Measurements from ENCODE around the gene ZNF487.

Gene ZNF487

DNA sequence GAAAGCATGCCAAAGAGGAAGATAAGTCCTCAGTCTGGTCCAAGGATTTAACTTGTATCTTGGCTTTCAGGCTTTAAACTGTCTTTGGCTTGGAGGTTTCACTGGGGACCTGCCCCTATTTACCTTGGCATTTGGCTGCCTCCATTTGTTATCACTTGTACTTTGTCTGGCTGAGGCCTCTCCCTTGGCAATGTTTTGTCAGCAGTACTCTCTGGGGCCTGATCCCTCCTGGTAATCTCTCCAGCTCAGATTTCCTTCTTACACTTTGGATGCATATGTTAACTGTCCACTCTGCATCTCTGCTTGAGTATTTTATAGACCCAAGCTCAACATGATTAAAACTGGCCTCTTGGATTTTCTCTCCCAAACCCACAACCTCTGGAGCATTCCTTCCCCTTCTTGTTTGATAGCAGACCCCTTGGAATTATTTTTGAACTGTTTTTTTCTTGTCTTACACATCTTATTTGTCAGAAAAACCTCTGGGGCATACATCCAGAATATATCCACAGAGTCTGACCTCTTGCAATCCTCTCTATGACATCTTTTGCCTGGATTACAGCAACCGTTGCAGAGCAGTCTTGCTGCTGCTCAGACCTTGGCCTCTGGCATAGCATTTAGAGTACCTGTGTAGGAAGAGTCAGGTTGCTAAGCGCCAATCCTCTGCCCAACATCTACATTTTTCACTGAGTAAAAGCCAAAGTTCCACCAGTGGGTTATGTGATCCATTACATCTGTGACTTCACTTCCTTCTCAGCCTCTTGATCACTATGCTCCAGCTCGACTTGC, 35.2 kb downstream of the ZNF487 start:
- DNase-seq (ENCODE audit: low read depth, low spot score) = no peak
- ChIA-PET CTCF (interaction anchor here (1.0 kb wide), 1 partner anchor 11 kb away, joined by 3 read pairs; no protein-coding TSS in a partner anchor), POLR2A (no interaction called here)
- no peak overlapping the region for H3K4me3 ChIP-seq (ENCODE audit: low read depth, low read length)
- TF ChIP-seq, protein P1, sequence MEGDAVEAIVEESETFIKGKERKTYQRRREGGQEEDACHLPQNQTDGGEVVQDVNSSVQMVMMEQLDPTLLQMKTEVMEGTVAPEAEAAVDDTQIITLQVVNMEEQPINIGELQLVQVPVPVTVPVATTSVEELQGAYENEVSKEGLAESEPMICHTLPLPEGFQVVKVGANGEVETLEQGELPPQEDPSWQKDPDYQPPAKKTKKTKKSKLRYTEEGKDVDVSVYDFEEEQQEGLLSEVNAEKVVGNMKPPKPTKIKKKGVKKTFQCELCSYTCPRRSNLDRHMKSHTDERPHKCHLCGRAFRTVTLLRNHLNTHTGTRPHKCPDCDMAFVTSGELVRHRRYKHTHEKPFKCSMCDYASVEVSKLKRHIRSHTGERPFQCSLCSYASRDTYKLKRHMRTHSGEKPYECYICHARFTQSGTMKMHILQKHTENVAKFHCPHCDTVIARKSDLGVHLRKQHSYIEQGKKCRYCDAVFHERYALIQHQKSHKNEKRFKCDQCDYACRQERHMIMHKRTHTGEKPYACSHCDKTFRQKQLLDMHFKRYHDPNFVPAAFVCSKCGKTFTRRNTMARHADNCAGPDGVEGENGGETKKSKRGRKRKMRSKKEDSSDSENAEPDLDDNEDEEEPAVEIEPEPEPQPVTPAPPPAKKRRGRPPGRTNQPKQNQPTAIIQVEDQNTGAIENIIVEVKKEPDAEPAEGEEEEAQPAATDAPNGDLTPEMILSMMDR (IDR thresholded peaks at IDR 0.05; ENCODE audit: insufficient read depth, low read length, missing control alignments) = no peak

- DNase-seq (ENCODE audit: low read depth, low spot score) = peak; percentile 17
- ChIA-PET CTCF (no interaction called here), POLR2A (no interaction called here)
- TF ChIP-seq, protein P1 (IDR thresholded peaks at IDR 0.05; ENCODE audit: insufficient read depth, low read length, missing control alignments) = no peak
- H3K4me3 ChIP-seq (ENCODE audit: low read depth, low read length) = no peak overlapping the region
Observed at GRCh38 chr10:43479275-43479674, 42.4 kb downstream of the ZNF487 start.

DNA sequence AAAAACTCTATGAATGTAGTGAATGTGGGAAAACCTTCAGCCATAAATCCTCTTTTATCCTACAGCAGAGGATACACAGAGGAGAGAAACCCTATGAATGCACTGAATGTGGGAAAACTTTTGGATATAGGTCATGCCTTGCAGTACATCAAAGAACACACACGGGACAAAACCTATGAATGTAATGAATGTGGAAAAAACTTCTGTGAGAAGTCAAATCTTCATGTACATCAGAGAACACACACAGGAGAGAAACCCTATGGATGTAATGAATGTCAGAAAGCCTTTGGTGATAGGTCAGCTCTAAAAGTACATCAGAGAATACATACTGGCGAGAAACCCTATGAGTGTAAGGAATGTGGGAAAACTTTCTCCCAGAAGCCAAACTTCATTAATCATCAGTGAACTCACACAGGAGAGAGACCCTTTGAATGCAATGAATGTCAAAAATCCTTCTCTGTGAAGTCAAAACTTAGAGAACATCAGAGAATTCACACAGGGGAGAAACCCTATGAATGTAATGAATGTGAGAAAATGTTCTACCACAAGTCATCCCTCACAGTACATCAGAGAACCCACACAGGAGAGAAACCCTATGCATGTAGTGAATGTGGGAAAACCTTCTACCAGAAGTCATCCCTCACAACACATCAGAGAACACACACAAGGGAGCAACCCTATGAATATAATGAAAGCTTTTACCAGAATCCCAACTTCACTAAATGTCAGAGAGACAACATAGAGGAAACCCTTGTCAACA, 45.6 kb downstream of the ZNF487 start:
- POLR2A ChIA-PET = no interaction called here
- no peak for DNase-seq (ENCODE audit: low read depth, low spot score)
- TF ChIP-seq, protein P1 (IDR thresholded peaks at IDR 0.05; ENCODE audit: insufficient read depth, low read length, missing control alignments) = no peak
- CTCF ChIA-PET = no interaction called here
- H3K4me3 ChIP-seq (ENCODE audit: low read depth, low read length) = no peak overlapping the region

- TF ChIP-seq, protein P1 (IDR thresholded peaks at IDR 0.05; ENCODE audit: insufficient read depth, low read length, missing control alignments) = no peak
- ChIA-PET POLR2A (no interaction called here), CTCF (no interaction called here)
- no peak for DNase-seq (ENCODE audit: low read depth, low spot score)
- no peak overlapping the region for H3K4me3 ChIP-seq (ENCODE audit: low read depth, low read length)
Observed at GRCh38 chr10:43491855-43492254, 54.9 kb downstream of the ZNF487 start.

GRCh38 chr10:43502931-43503330, 66.0 kb downstream of the ZNF487 start:
- H3K4me3 ChIP-seq (ENCODE audit: low read depth, low read length) = no peak overlapping the region
- DNase-seq (ENCODE audit: low read depth, low spot score) = no peak
- POLR2A ChIA-PET = interaction anchor here (0.6 kb wide), 1 partner anchor 285 kb away, joined by 3 read pairs; no protein-coding TSS in a partner anchor
- CTCF ChIA-PET = no interaction called here
- TF ChIP-seq, protein P1 (IDR thresholded peaks at IDR 0.05; ENCODE audit: insufficient read depth, low read length, missing control alignments) = no peak
